SK-N-MC (cell line): ENCODE data around the gene LMLN.

Source experiments
- EZH2 ChIP-seq: fragments of 200-600 bp; sonication (generic); IDR thresholded peaks from one replicate; pipeline ENCODE4 v1.6.1; 2017; ENCODE audit warnings: antibody characterized with exemption
- FOXP2 ChIP-seq: optimal IDR thresholded peaks from 2 replicates; pipeline ENCODE3; 2011; ENCODE audit warnings: mild to moderate bottlenecking, moderate library complexity; ENCODE audit not compliant: insufficient read depth; ENCODE audit errors: extremely low read length, control extremely low read depth
- POLR2AphosphoS5 ChIP-seq: IDR thresholded peaks from 2 replicates; pipeline ENCODE4 v1.6.1; 2012; ENCODE audit warnings: mild to moderate bottlenecking, low read depth, low read length, borderline replicate concordance

GRCh38 chr3:197989651-197990050, 29.6 kb downstream of the LMLN start:
- TF ChIP-seq EZH2 (no peak), POLR2AphosphoS5 (no peak), FOXP2 (no peak)
